HEK293 (cell line): ENCODE measurements around the gene PTK7.

Source experiments
- CTCF ChIA-PET: fragments of 350-600 bp; formaldehyde crosslinking; extraction: SDS; loops from one replicate; lab custom pipeline; 2021; ENCODE audit warnings: antibody characterized with exemption; lab: Yijun Ruan, JAX
- POLR2A ChIA-PET: fragments of 300-600 bp; formaldehyde crosslinking; extraction: SDS; loops from one replicate; lab custom pipeline; 2020; ENCODE audit warnings: antibody characterized with exemption, inconsistent platforms; lab: Yijun Ruan, JAX
- H3K27ac ChIP-seq: fragments of 200-500 bp; sonication (Bioruptor generic); 2 replicates; pipeline ENCODE4 v1.5.1; 2014; ENCODE audit warnings: low read depth, low read length, control low read depth, inconsistent platforms; ENCODE audit errors: extremely low read depth
- H3K36me3 ChIP-seq, 2 experiments: fragments of 200-500 bp in 1 of 2; sonication (Bioruptor generic) in 1 of 2; 1 replicate in 1 of 2; 2 replicates in 1 of 2; pipeline ENCODE4 v1.5.1; 2014 to 2017; ENCODE audit warnings: inconsistent platforms in 2 of 2, low read length in 2 of 2; ENCODE audit not compliant: control insufficient read depth in 2 of 2, insufficient read depth in 1 of 2
- H3K4me1 ChIP-seq: fragments of 200-500 bp; sonication (Bioruptor generic); 2 replicates; pipeline ENCODE4 v1.5.1; 2014; ENCODE audit warnings: mild to moderate bottlenecking, low read length, inconsistent platforms; ENCODE audit not compliant: control insufficient read depth, insufficient read depth
- H3K4me3 ChIP-seq: 2 replicates; pipeline ENCODE4 v1.5.1; 2011; ENCODE audit warnings: low read depth, mild to moderate bottlenecking, control low read depth, low read length, moderate library complexity
- H3K9me3 ChIP-seq: fragments of 200-500 bp; sonication (Bioruptor generic); 2 replicates; pipeline ENCODE4 v1.5.1; 2014; ENCODE audit warnings: low read depth, low read length, inconsistent platforms; ENCODE audit not compliant: control insufficient read depth, insufficient read depth
- HOXC10 ChIP-seq: sonication (generic); formaldehyde crosslinking; IDR thresholded peaks from 2 replicates; pipeline ENCODE4 v1.8.1; 2023; ENCODE audit warnings: mild to moderate bottlenecking, missing genetic modification reagents
- KLF8 ChIP-seq: fragments of 450-650 bp; formaldehyde crosslinking; IDR thresholded peaks from 2 replicates; pipeline ENCODE4 v1.5.1; 2016; ENCODE audit warnings: missing biosample characterization, missing genetic modification characterization
- MZF1 ChIP-seq: fragments of 450-650 bp; formaldehyde crosslinking; IDR thresholded peaks from 2 replicates; pipeline ENCODE4 v1.5.1; 2017; ENCODE audit warnings: missing biosample characterization, missing genetic modification characterization, borderline replicate concordance
- PRDM1 ChIP-seq: fragments of 450-650 bp; formaldehyde crosslinking; IDR thresholded peaks from 2 replicates; pipeline ENCODE4; 2016; ENCODE audit warnings: missing biosample characterization, missing genetic modification characterization
- ZBTB20 ChIP-seq: fragments of 450-650 bp; formaldehyde crosslinking; IDR thresholded peaks from 2 replicates; pipeline ENCODE4 v1.5.1; 2016; ENCODE audit warnings: missing biosample characterization, missing genetic modification characterization
- ZBTB21 ChIP-seq: fragments of 450-650 bp; formaldehyde crosslinking; IDR thresholded peaks from 2 replicates; pipeline ENCODE4 v1.5.1; 2017; ENCODE audit warnings: missing biosample characterization, missing genetic modification characterization
- ZNF133 ChIP-seq: fragments of 450-650 bp; formaldehyde crosslinking; IDR thresholded peaks from 2 replicates; pipeline ENCODE4 v1.5.1; 2016; ENCODE audit warnings: missing biosample characterization, missing genetic modification characterization
- ZNF157 ChIP-seq: fragments of 450-650 bp; formaldehyde crosslinking; IDR thresholded peaks from 2 replicates; pipeline ENCODE4 v1.5.1; 2016; ENCODE audit warnings: missing biosample characterization, missing genetic modification characterization
- ZNF175 ChIP-seq: fragments of 450-650 bp; formaldehyde crosslinking; IDR thresholded peaks from 2 replicates; pipeline ENCODE4 v1.5.1; 2016; ENCODE audit warnings: missing biosample characterization, missing genetic modification characterization
- ZNF18 ChIP-seq: fragments of 450-650 bp; formaldehyde crosslinking; IDR thresholded peaks from 2 replicates; pipeline ENCODE4 v1.5.1; 2016; ENCODE audit warnings: missing biosample characterization, missing genetic modification characterization
- ZNF2 ChIP-seq: fragments of 450-650 bp; formaldehyde crosslinking; IDR thresholded peaks from 2 replicates; pipeline ENCODE4 v1.5.1; 2016; ENCODE audit warnings: missing biosample characterization, missing genetic modification characterization
- ZNF341 ChIP-seq: fragments of 450-650 bp; formaldehyde crosslinking; IDR thresholded peaks from 2 replicates; pipeline ENCODE4; 2016; ENCODE audit warnings: low read depth, missing biosample characterization, missing genetic modification characterization
- ZNF426 ChIP-seq: fragments of 450-650 bp; formaldehyde crosslinking; IDR thresholded peaks from 2 replicates; pipeline ENCODE4 v1.5.1; 2017; ENCODE audit warnings: missing biosample characterization, missing genetic modification characterization, mild to moderate bottlenecking, inconsistent platforms, moderate library complexity
- ZNF433 ChIP-seq: fragments of 450-650 bp; formaldehyde crosslinking; IDR thresholded peaks from 2 replicates; pipeline ENCODE4 v1.5.1; 2016; ENCODE audit warnings: missing biosample characterization, missing genetic modification characterization, low read depth
- ZNF501 ChIP-seq: fragments of 450-650 bp; formaldehyde crosslinking; IDR thresholded peaks from 2 replicates; pipeline ENCODE4 v1.5.1; 2016; ENCODE audit warnings: missing biosample characterization, missing genetic modification characterization
- ZNF529 ChIP-seq: fragments of 450-650 bp; formaldehyde crosslinking; IDR thresholded peaks from 2 replicates; pipeline ENCODE4 v1.5.1; 2017; ENCODE audit warnings: missing genetic modification characterization, missing biosample characterization; ENCODE audit not compliant: insufficient replicate concordance
- ZNF530 ChIP-seq: fragments of 450-650 bp; formaldehyde crosslinking; IDR thresholded peaks from 2 replicates; pipeline ENCODE4 v1.5.1; 2016; ENCODE audit warnings: low read depth, missing biosample characterization, missing genetic modification characterization
- ZNF561 ChIP-seq: fragments of 450-650 bp; IDR thresholded peaks from 2 replicates; pipeline ENCODE4 v1.5.1; 2018; ENCODE audit warnings: missing biosample characterization, missing genetic modification characterization, borderline replicate concordance
- ZNF585B ChIP-seq: fragments of 450-650 bp; formaldehyde crosslinking; IDR thresholded peaks from 2 replicates; pipeline ENCODE4 v1.5.1; 2016; ENCODE audit warnings: missing biosample characterization, missing genetic modification characterization
- ZNF596 ChIP-seq: fragments of 450-650 bp; IDR thresholded peaks from 2 replicates; pipeline ENCODE4 v1.5.0; 2018; ENCODE audit warnings: missing biosample characterization, mild to moderate bottlenecking, missing genetic modification characterization, moderate library complexity
- ZNF621 ChIP-seq: fragments of 450-650 bp; formaldehyde crosslinking; IDR thresholded peaks from 2 replicates; pipeline ENCODE4 v1.5.1; 2017; ENCODE audit warnings: missing biosample characterization, missing genetic modification characterization
- ZNF701 ChIP-seq: fragments of 450-650 bp; formaldehyde crosslinking; IDR thresholded peaks from 2 replicates; pipeline ENCODE4 v1.5.1; 2016; ENCODE audit warnings: missing biosample characterization, missing genetic modification characterization
- ZNF76 ChIP-seq: fragments of 450-650 bp; formaldehyde crosslinking; IDR thresholded peaks from 2 replicates; pipeline ENCODE4; 2016; ENCODE audit warnings: low read depth, missing biosample characterization, missing genetic modification characterization, borderline replicate concordance
- ZNF768 ChIP-seq: fragments of 450-650 bp; formaldehyde crosslinking; IDR thresholded peaks from 2 replicates; pipeline ENCODE4 v1.5.1; 2018; ENCODE audit warnings: missing biosample characterization, mild to moderate bottlenecking, missing genetic modification characterization
- TF ChIP-seq, protein P1 (sequence below): fragments of 450-650 bp; formaldehyde crosslinking; IDR thresholded peaks from 2 replicates; pipeline ENCODE4 v1.5.1; 2016; ENCODE audit warnings: missing biosample characterization, missing genetic modification characterization
- TF ChIP-seq, protein P2 (sequence below): fragments of 450-650 bp; formaldehyde crosslinking; IDR thresholded peaks from 2 replicates; pipeline ENCODE4 v1.5.1; 2016; ENCODE audit warnings: missing biosample characterization, missing genetic modification characterization, low read depth
- TF ChIP-seq, protein P3 (sequence below): fragments of 450-650 bp; formaldehyde crosslinking; IDR thresholded peaks from 2 replicates; pipeline ENCODE4 v1.5.1; 2016; ENCODE audit warnings: missing biosample characterization, missing genetic modification characterization

Gene PTK7

GRCh38 chr6:43128926-43129325, 52.8 kb downstream of the PTK7 start:
- POLR2A ChIA-PET: interaction anchor here (1.8 kb wide), 1 partner anchor 53 kb away, joined by 5 read pairs; the partner anchor contains the start of gene PTK7
- no peaks in the 10 kb centered on the region for H3K9me3 ChIP-seq
- CTCF ChIA-PET: interaction anchor here (0.9 to 2.1 kb wide), 5 partner anchors 14 to 60 kb away, joined by 3 to 15 read pairs (median 6); no protein-coding TSS in a partner anchor
- no peak overlapping the region for H3K27ac ChIP-seq
- no peak overlapping the region for H3K4me3 ChIP-seq
- TF ChIP-seq HOXC10 (CRISPR knock-in tag): no peak
- TF ChIP-seq, protein P1, sequence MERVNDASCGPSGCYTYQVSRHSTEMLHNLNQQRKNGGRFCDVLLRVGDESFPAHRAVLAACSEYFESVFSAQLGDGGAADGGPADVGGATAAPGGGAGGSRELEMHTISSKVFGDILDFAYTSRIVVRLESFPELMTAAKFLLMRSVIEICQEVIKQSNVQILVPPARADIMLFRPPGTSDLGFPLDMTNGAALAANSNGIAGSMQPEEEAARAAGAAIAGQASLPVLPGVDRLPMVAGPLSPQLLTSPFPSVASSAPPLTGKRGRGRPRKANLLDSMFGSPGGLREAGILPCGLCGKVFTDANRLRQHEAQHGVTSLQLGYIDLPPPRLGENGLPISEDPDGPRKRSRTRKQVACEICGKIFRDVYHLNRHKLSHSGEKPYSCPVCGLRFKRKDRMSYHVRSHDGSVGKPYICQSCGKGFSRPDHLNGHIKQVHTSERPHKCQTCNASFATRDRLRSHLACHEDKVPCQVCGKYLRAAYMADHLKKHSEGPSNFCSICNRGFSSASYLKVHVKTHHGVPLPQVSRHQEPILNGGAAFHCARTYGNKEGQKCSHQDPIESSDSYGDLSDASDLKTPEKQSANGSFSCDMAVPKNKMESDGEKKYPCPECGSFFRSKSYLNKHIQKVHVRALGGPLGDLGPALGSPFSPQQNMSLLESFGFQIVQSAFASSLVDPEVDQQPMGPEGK: no peak
- no peak for TF ChIP-seq ZNF701 (tag by site-specific recombination)
- no peak for TF ChIP-seq ZNF530 (tag by site-specific recombination)
- TF ChIP-seq PRDM1 (tag by site-specific recombination): no peak
- TF ChIP-seq ZNF621 (tag by site-specific recombination): no peak
- no peak for TF ChIP-seq ZNF529 (tag by site-specific recombination)
- TF ChIP-seq, protein P2, sequence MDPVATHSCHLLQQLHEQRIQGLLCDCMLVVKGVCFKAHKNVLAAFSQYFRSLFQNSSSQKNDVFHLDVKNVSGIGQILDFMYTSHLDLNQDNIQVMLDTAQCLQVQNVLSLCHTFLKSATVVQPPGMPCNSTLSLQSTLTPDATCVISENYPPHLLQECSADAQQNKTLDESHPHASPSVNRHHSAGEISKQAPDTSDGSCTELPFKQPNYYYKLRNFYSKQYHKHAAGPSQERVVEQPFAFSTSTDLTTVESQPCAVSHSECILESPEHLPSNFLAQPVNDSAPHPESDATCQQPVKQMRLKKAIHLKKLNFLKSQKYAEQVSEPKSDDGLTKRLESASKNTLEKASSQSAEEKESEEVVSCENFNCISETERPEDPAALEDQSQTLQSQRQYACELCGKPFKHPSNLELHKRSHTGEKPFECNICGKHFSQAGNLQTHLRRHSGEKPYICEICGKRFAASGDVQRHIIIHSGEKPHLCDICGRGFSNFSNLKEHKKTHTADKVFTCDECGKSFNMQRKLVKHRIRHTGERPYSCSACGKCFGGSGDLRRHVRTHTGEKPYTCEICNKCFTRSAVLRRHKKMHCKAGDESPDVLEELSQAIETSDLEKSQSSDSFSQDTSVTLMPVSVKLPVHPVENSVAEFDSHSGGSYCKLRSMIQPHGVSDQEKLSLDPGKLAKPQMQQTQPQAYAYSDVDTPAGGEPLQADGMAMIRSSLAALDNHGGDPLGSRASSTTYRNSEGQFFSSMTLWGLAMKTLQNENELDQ (tag by site-specific recombination): no peak
- TF ChIP-seq ZNF585B (tag by site-specific recombination): no peak
- TF ChIP-seq ZNF133: no peak
- TF ChIP-seq, protein P3, sequence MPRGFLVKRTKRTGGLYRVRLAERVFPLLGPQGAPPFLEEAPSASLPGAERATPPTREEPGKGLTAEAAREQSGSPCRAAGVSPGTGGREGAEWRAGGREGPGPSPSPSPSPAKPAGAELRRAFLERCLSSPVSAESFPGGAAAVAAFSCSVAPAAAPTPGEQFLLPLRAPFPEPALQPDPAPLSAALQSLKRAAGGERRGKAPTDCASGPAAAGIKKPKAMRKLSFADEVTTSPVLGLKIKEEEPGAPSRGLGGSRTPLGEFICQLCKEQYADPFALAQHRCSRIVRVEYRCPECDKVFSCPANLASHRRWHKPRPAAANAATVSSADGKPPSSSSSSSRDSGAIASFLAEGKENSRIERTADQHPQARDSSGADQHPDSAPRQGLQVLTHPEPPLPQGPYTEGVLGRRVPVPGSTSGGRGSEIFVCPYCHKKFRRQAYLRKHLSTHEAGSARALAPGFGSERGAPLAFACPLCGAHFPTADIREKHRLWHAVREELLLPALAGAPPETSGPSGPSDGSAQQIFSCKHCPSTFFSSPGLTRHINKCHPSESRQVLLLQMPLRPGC: no peak
- TF ChIP-seq ZNF2 (tag by site-specific recombination): no peak
- TF ChIP-seq ZNF561 (tag by site-specific recombination): no peak
- no peak for TF ChIP-seq ZNF341 (tag by site-specific recombination)
- no peak for TF ChIP-seq ZNF157 (tag by site-specific recombination)
- no peak for TF ChIP-seq ZBTB21 (tag by site-specific recombination)
- TF ChIP-seq KLF8 (tag by site-specific recombination): no peak
- H3K36me3 ChIP-seq: peaks cover 0 to 33% of the 10 kb centered on the region in 2 experiments; a peak in 1 of 3 replicates
- H3K4me1 ChIP-seq: no peaks in the 10 kb centered on the region

DNA sequence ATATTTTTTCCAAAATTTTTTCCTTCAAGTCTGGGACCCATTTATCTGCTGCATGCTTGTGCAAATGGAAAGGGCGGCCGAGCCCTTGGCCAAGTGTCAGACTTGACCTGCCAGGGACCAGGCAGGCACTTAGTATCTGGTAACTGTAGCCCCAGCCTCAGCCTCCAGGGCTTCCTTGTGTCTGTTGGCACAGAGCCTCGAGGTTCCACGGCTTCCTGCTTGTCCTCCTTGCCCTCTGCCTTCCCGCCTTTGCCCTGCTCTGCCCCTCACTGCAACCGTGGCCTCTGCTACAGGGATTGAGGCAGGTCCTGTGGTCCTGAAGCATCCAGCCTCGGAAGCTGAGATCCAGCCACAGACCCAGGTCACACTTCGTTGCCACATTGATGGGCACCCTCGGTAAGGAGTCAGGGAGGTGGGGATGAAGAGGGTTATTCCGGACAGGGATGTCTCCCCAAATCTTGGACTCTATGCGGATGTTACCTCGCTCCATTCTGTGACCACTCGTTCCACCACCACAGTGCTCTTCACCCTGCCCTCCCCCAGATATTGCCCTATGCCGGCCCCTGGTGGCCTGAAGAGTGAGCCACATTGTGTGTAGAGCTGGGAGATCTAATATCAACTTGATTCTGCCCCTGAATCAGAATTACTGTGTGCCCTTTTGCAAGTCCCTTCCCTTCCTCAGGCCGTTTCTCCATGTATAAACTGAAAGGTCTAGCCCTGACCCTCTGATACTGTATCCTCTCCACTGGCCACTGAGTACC, 53.5 kb downstream of the PTK7 start:
- POLR2A ChIA-PET: interaction anchor here (1.8 kb wide), 1 partner anchor 54 kb away, joined by 5 read pairs; the partner anchor contains the start of gene PTK7
- CTCF ChIA-PET: interaction anchor here (0.9 to 2.1 kb wide), 9 partner anchors 14 to 133 kb away, joined by 3 to 15 read pairs (median 6); partner anchors contain the start of gene RRP36
- no peaks in the 10 kb centered on the region for H3K4me1 ChIP-seq
- H3K9me3 ChIP-seq: no peaks in the 10 kb centered on the region
- H3K27ac ChIP-seq: no peak overlapping the region
- no peak overlapping the region for H3K4me3 ChIP-seq
- peaks cover 0 to 33% of the 10 kb centered on the region in 2 experiments; a peak in 1 of 3 replicates for H3K36me3 ChIP-seq
- TF ChIP-seq ZNF76 (tag by site-specific recombination) (no peak), ZNF596 (tag by site-specific recombination) (0 out of 2 replicates have a peak, but pooled peaks have one; percentile 14), ZNF18 (tag by site-specific recombination) (no peak), ZNF175 (no peak), ZNF433 (tag by site-specific recombination) (no peak), MZF1 (no peak), ZBTB20 (tag by site-specific recombination) (0 out of 2 replicates have a peak, but pooled peaks have one; percentile 34), ZNF768 (no peak), ZNF426 (tag by site-specific recombination) (no peak), ZNF501 (no peak)
